ENCODE results near the gene SDK1. TPM values are rescaled to one million over a fixed set of nuclear protein-coding genes. Genes with fewer than 3 reads are reported as not detected.

SDK1 gene
- total RNA-seq, 4 donors from 2014 or later = 1.2 to 1.8 (median 1.5) TPM

DNA sequence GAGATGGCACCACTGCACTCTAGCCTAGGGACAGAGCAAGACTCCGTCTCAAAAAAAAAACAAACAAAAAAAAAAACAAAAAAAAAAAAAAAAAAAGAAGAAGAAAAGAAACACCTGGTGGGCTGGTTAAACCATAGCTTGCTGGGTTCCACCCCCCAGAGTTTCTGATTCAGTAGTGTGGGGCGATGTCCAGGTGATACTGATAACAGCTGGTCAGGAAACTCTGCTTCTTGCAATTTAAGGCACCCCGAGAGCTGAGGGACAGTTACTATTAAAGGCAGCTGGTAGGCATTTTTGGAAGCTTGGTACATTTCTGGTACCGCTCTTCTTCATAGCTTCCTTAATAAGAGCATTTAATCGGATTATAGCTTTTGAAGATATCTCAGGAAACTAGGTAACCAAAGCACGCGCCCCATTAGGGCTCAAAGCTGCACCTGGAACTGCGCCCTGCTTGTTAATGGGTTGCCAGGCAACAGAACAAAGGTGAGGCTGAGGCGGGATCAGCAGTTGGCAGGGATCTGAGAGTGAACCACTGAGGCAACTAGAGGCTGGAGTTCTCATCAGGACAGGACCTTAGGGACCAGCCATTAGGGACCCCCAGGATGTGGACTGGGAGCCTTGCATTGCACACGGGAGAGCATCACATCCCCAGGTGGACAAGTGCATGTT, 6.5 kb upstream of the SDK1 start:
- intact Hi-C loops (cut with DNase I; ENCODE audit: low total_unique reads) (no loop called here), in situ Hi-C loops (cut with MboI; ENCODE audit: low sequenced_read_pairs in 4 of 4) (no loop called here)
- ATAC-seq (no peak), DNase-seq (no peak)
- TF ChIP-seq POLR2A (IDR thresholded peaks at IDR 0.05) (no peak), CTCF (IDR thresholded peaks at IDR 0.05 in 4 of 5, conservative IDR thresholded peaks at IDR 0.05 in 1 of 5) (no peak)
- H3K27me3 ChIP-seq = peaks cover 0 to 6% (median under 1%) of the 10 kb centered on the region in 3 donors
- no peaks in the 10 kb centered on the region for H3K36me3 ChIP-seq
- no peak overlapping the region for H3K4me3 ChIP-seq
- H3K4me1 ChIP-seq = no peaks in the 10 kb centered on the region
- no peaks in the 10 kb centered on the region for H3K9me3 ChIP-seq
- no peak overlapping the region for H3K27ac ChIP-seq

DNA sequence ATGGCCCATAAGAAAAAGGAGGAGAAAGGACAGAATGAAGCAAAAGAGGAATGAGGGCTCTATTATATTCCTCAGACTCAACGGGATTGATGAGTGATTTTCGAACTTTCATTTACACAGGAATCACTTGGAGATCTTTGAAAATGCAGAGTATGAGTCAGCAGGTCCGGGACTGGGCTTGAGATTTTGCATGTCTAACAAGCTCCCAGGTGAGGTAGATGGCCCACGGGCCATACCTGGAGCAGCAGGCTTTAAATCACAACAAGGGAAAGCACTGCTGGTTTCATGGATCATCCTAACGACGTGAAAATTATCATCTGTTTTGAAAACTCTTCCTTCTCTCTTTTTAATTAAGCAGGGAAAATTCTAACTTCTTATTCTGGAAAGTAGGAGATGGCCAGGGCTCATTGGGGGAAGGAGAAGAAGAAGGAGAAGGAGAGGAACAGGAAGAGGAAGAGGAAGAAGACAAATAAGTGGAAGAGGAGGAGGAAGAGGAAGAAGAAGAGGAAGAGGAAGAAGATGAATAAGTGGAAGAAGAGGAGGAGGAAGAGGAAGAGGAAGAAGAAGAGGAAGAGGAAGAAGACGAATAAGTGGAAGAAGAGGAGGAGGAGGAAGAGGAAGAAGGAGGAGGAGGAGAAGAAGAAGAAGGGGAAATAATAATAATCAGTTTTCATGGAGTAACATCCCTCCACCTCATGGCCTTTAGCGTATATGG, 3.8 kb upstream of the SDK1 start:
- no peak for ATAC-seq
- peaks cover 3 to 7% (median 6%) of the 10 kb centered on the region in 3 donors for H3K27me3 ChIP-seq
- intact Hi-C loops (cut with DNase I; ENCODE audit: low total_unique reads) = no loop called here
- in situ Hi-C loops (cut with MboI; ENCODE audit: low sequenced_read_pairs in 4 of 4) = no loop called here
- no peaks in the 10 kb centered on the region for H3K36me3 ChIP-seq
- peaks cover 5 to 14% of the 10 kb centered on the region in 2 donors for H3K4me1 ChIP-seq
- no peaks in the 10 kb centered on the region for H3K9me3 ChIP-seq
- no peak for DNase-seq
- H3K4me3 ChIP-seq = no peak overlapping the region
- TF ChIP-seq POLR2A (IDR thresholded peaks at IDR 0.05) (no peak), CTCF (IDR thresholded peaks at IDR 0.05 in 4 of 5, conservative IDR thresholded peaks at IDR 0.05 in 1 of 5) (no peak)
- no peak overlapping the region for H3K27ac ChIP-seq

DNA sequence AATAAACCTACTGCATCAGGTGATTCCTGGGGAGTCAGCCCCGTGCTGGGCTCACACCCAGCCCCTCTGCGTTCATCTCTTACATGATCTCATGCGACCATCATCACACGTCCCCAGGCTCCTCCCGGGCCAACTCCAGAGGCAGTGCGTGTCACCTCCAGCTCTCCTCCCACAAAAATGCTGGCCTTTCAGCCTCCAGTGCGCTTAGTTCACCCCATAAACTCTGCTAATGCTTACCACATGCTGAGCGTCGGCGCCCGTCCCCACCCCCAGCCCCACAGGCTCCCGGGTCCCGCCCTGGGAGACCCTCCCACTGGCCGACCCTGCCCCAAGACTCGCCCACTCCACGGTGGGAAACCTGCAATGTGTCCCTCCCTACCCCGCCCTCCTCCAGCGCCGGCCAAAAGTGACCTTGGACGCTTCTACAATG, 816 bp upstream of the SDK1 start:
- intact Hi-C loops (cut with DNase I; ENCODE audit: low total_unique reads) (loop anchor here (2.0 kb wide), 1 partner anchor 597 kb away; no protein-coding TSS in a partner anchor), in situ Hi-C loops (cut with MboI; ENCODE audit: low sequenced_read_pairs in 4 of 4) (no loop called here)
- Histone ChIP-seq H3K27me3 (peaks cover 2 to 7% (median 3%) of the 10 kb centered on the region in 3 donors), H3K4me1 (peaks cover 5 to 14% of the 10 kb centered on the region in 2 donors), H3K36me3 (no peaks in the 10 kb centered on the region), H3K9me3 (no peaks in the 10 kb centered on the region), H3K4me3 (peak overlapping the region; percentile 34 to 56 (median 46)), H3K27ac (no peak overlapping the region)
- DNase-seq (peak in 1 of 2 donors; percentile 16), ATAC-seq (no peak)
- TF ChIP-seq POLR2A (IDR thresholded peaks at IDR 0.05) (no peak), CTCF (IDR thresholded peaks at IDR 0.05 in 4 of 5, conservative IDR thresholded peaks at IDR 0.05 in 1 of 5) (no peak)

DNA sequence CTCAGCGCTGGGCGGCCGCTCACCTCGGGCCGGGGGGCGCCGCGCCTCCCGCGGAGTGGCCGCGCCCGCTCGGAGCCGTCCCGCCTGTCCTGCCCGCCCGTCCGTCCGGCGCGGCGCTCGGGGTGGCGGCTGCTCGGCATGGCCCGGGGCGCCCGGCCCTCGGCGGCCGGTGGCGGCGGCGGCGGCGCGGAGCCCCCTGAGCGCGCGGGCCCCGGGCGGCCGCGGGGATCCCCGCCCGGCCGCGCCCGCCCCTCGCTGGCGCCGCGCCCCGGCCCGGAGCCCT, 338 bp downstream of the SDK1 start:
- H3K36me3 ChIP-seq = no peaks in the 10 kb centered on the region
- TF ChIP-seq POLR2A (IDR thresholded peaks at IDR 0.05) = no peak
- TF ChIP-seq CTCF (IDR thresholded peaks at IDR 0.05 in 4 of 5, conservative IDR thresholded peaks at IDR 0.05 in 1 of 5) = no peak
- no peak for DNase-seq
- H3K9me3 ChIP-seq = no peaks in the 10 kb centered on the region
- peak in 1 of 2 donors; percentile 42 for ATAC-seq
- intact Hi-C loops (cut with DNase I; ENCODE audit: low total_unique reads) (loop anchor here (2.0 kb wide), 1 partner anchor 595 kb away; no protein-coding TSS in a partner anchor), in situ Hi-C loops (cut with MboI; ENCODE audit: low sequenced_read_pairs in 4 of 4) (no loop called here)
- H3K4me3 ChIP-seq = peak overlapping the region in 2 of 4 donors; percentile 42 to 51
- H3K4me1 ChIP-seq = peaks cover 5 to 14% of the 10 kb centered on the region in 2 donors
- H3K27me3 ChIP-seq = peaks cover 2 to 7% (median 3%) of the 10 kb centered on the region in 3 donors
- no peak overlapping the region for H3K27ac ChIP-seq
